CD4-positive, alpha-beta T cell (primary cell): Measurements from ENCODE around the gene NIF3L1. TPM values are rescaled to one million over a fixed set of nuclear protein-coding genes. Genes with fewer than 3 reads are reported as not detected.

Experiments used
- ATAC-seq: fragments of 200-7000 bp; cut with Tn5 transposase; one replicate; pipeline ENCODE4 v1.10.0; 2022; ENCODE audit warnings: mild to moderate bottlenecking; ENCODE audit not compliant: poor library complexity
- CTCF ChIA-PET: fragments of 350-600 bp; sonication (Branson Sonifier 250); formaldehyde crosslinking; loops from one replicate; lab custom pipeline; 2021; ENCODE audit warnings: antibody characterized with exemption, inconsistent platforms; lab: Charles Lee
- POLR2A ChIA-PET: fragments of 350-600 bp; sonication (Branson Sonifier 250); formaldehyde crosslinking; loops from one replicate; lab custom pipeline; 2021; ENCODE audit warnings: antibody characterized with exemption, inconsistent platforms; lab: Charles Lee
- DNase-seq, 14 experiments: peaks; one replicate each; pipeline ENCODE4 v3.0.0-alpha.2; 2013 to 2020; ENCODE audit warnings: mixed read lengths in 2 of 14
- H3K27ac ChIP-seq, 2 donors: one replicate each; pipeline versions ENCODE4 v1.5.1 to v1.7.0; 2013; ENCODE audit warnings: low read length in 2 of 2, low read depth in 1 of 2, mild to moderate bottlenecking in 1 of 2
- H3K27me3 ChIP-seq, 2 experiments: 1 replicate in 1 of 2; 2 replicates in 1 of 2; pipeline versions ENCODE4 v1.6.1 to v1.7.0; 2013; ENCODE audit warnings: low read length in 2 of 2, control low read depth in 1 of 2, mild to moderate bottlenecking in 1 of 2, moderate library complexity in 1 of 2; ENCODE audit not compliant: insufficient read depth in 2 of 2, control insufficient read depth in 1 of 2
- H3K36me3 ChIP-seq: one replicate; pipeline ENCODE4 v1.6.1; 2013; ENCODE audit warnings: low read length, control low read depth; ENCODE audit not compliant: insufficient read depth
- H3K4me1 ChIP-seq: one replicate; pipeline ENCODE4 v1.6.1; 2013; ENCODE audit warnings: low read length, control low read depth; ENCODE audit not compliant: insufficient read depth
- H3K4me3 ChIP-seq: one replicate; pipeline ENCODE4 v1.5.1; 2013; ENCODE audit warnings: mild to moderate bottlenecking, low read length, moderate library complexity
- H3K9me3 ChIP-seq, 2 experiments: 1 replicate in 1 of 2; 2 replicates in 1 of 2; pipeline versions ENCODE4 v1.6.1 to v1.7.0; 2013; ENCODE audit warnings: low read length in 2 of 2, mild to moderate bottlenecking in 2 of 2, control low read depth in 1 of 2, moderate library complexity in 1 of 2; ENCODE audit not compliant: control insufficient read depth in 1 of 2, insufficient read depth in 1 of 2
- H3K27ac Mint-ChIP-seq: one replicate; pipeline ENCODE4 v1.8.0; 2020; ENCODE audit warnings: mixed read lengths
- H3K27me3 Mint-ChIP-seq: one replicate; pipeline ENCODE4 v1.8.0; 2021; ENCODE audit warnings: mixed read lengths
- H3K36me3 Mint-ChIP-seq: one replicate; pipeline ENCODE4 v1.8.0; 2021; ENCODE audit warnings: low read depth, mixed read lengths
- H3K4me1 Mint-ChIP-seq: one replicate; pipeline ENCODE4 v1.8.0; 2021; ENCODE audit warnings: low read depth, mixed read lengths
- H3K4me3 Mint-ChIP-seq: one replicate; pipeline ENCODE4 v1.8.0; 2020; ENCODE audit warnings: mild to moderate bottlenecking, mixed read lengths
- H3K9me3 Mint-ChIP-seq: one replicate; pipeline ENCODE4 v1.8.0; 2020; ENCODE audit warnings: mixed read lengths
- CTCF ChIP-seq: fragments of 200-600 bp; IDR thresholded peaks from one replicate; pipeline ENCODE4 v1.8.0; 2022; ENCODE audit warnings: antibody characterized with exemption, mild to moderate bottlenecking
- intact Hi-C, 2 experiments: fragments of 100-400 bp; cut with DNase I in 1 of 2; cut with micrococcal nuclease in 1 of 2; formaldehyde crosslinking; loops; one replicate each; pipeline versions ENCODE4 v1.15.1 to v1.9.0; 2023 to 2025; cut with DNase I, micrococcal nuclease
- total RNA-seq, 174 experiments: library from RNA in 2 of 174; stranded (reverse) in 2 of 174; gene quantifications; one replicate each; pipeline ENCODE4 v1.2.3 and lab custom pipeline; 2021 to 2026

NIF3L1 gene
- total RNA-seq, 2 experiments from 2014 or later: 6.1 to 6.7 TPM

- ChIA-PET CTCF (interaction anchor here (1.2 kb wide), 1 partner anchor 12 kb away, joined by 4 read pairs; no protein-coding TSS in a partner anchor), POLR2A (interaction anchor here (0.9 kb wide), 1 partner anchor 13 kb away, joined by 3 read pairs; no protein-coding TSS in a partner anchor)
- no peak overlapping the region for H3K27ac ChIP-seq
- peaks cover 85% of the 10 kb centered on the region for H3K36me3 ChIP-seq
- Mint-ChIP-seq H3K27me3 (no peaks in the 10 kb centered on the region), H3K27ac (peak overlapping the region; percentile 7), H3K4me3 (no peak overlapping the region), H3K4me1 (no peaks in the 10 kb centered on the region), H3K9me3 (no peaks in the 10 kb centered on the region), H3K36me3 (peaks cover 78% of the 10 kb centered on the region)
- H3K9me3 ChIP-seq: no peaks in the 10 kb centered on the region
- H3K4me3 ChIP-seq: no peak overlapping the region
- no peaks in the 10 kb centered on the region for H3K27me3 ChIP-seq
- DNase-seq: no peak
- TF ChIP-seq CTCF: no peak
- intact Hi-C loops: no loop called here
- no peak for ATAC-seq
- no peaks in the 10 kb centered on the region for H3K4me1 ChIP-seq
Observed at GRCh38 chr2:200913654-200914053, 24.5 kb downstream of the NIF3L1 start.

- intact Hi-C loops: no loop called here
- H3K36me3 Mint-ChIP-seq: peaks cover 92% of the 10 kb centered on the region
Observed at GRCh38 chr2:200922439-200922838, 33.3 kb downstream of the NIF3L1 start.

GRCh38 chr2:200929334-200930249 lies 40.4 kb downstream of the NIF3L1 start:
- no peak overlapping the region for H3K4me3 Mint-ChIP-seq
- ChIA-PET CTCF (no interaction called here), POLR2A (no interaction called here)
- H3K4me1 ChIP-seq: no peaks in the 10 kb centered on the region
- ATAC-seq (no peak), DNase-seq (no peak)
- peaks cover 63% of the 10 kb centered on the region for H3K36me3 ChIP-seq
- intact Hi-C loops: no loop called here
- H3K27ac ChIP-seq: no peak overlapping the region
- no peak overlapping the region for H3K4me3 ChIP-seq
- H3K27me3 ChIP-seq: no peaks in the 10 kb centered on the region
- H3K9me3 ChIP-seq: no peaks in the 10 kb centered on the region
- no peaks in the 10 kb centered on the region for H3K9me3 Mint-ChIP-seq
- H3K27me3 Mint-ChIP-seq: no peaks in the 10 kb centered on the region
- peaks cover 64% of the 10 kb centered on the region for H3K36me3 Mint-ChIP-seq
- H3K4me1 Mint-ChIP-seq: no peaks in the 10 kb centered on the region
- no peak overlapping the region for H3K27ac Mint-ChIP-seq
- TF ChIP-seq CTCF: no peak

More at GRCh38 chr2:200922439-200922838, 33.3 kb downstream of the NIF3L1 start:
- ChIA-PET POLR2A (no interaction called here), CTCF (no interaction called here)
- Mint-ChIP-seq H3K27ac (peak overlapping the region; percentile 34), H3K4me1 (no peaks in the 10 kb centered on the region), H3K4me3 (no peak overlapping the region), H3K9me3 (no peaks in the 10 kb centered on the region), H3K27me3 (no peaks in the 10 kb centered on the region)
- H3K36me3 ChIP-seq: peaks cover 76% of the 10 kb centered on the region
- TF ChIP-seq CTCF: no peak
- no peaks in the 10 kb centered on the region for H3K4me1 ChIP-seq
- ATAC-seq (no peak), DNase-seq (no peak)
- no peaks in the 10 kb centered on the region for H3K9me3 ChIP-seq
- no peaks in the 10 kb centered on the region for H3K27me3 ChIP-seq
- H3K4me3 ChIP-seq: no peak overlapping the region
- H3K27ac ChIP-seq: no peak overlapping the region
